DOHH2 (cell line): ENCODE measurements around the gene RAB5B.

Experiments
- H3F3A ChIP-seq: fragments of 200-600 bp; sonication (generic), shearing (Covaris generic); 2 replicates; pipeline ENCODE4 v1.6.0; 2016; ENCODE audit warnings: antibody characterized with exemption, mild to moderate bottlenecking; ENCODE audit not compliant: control insufficient read depth, insufficient read depth
- H3K27ac ChIP-seq: fragments of 200-600 bp; sonication (generic); 2 replicates; pipeline ENCODE4 v1.5.1; 2014; ENCODE audit warnings: low read depth, mild to moderate bottlenecking, low read length, moderate library complexity
- H3K27me3 ChIP-seq: fragments of 200-600 bp; sonication (generic); 2 replicates; pipeline ENCODE4 v1.6.1; 2014; ENCODE audit warnings: mild to moderate bottlenecking, low read length, mixed read lengths; ENCODE audit not compliant: control insufficient read depth
- H3K36me3 ChIP-seq: fragments of 200-600 bp; sonication (generic); 2 replicates; pipeline ENCODE4 v1.6.1; 2014; ENCODE audit warnings: mild to moderate bottlenecking, low read length, moderate library complexity, mixed read lengths; ENCODE audit not compliant: control insufficient read depth
- H3K4me1 ChIP-seq: fragments of 200-600 bp; sonication (generic); 2 replicates; pipeline ENCODE4 v1.6.1; 2014; ENCODE audit warnings: mild to moderate bottlenecking, low read length, mixed read lengths; ENCODE audit not compliant: control insufficient read depth
- H3K4me2 ChIP-seq: fragments of 200-600 bp; sonication (generic); 2 replicates; pipeline ENCODE4 v1.6.0; 2014; ENCODE audit warnings: mild to moderate bottlenecking, low read length, moderate library complexity
- H3K4me3 ChIP-seq: fragments of 200-600 bp; sonication (generic); 2 replicates; pipeline ENCODE4 v1.5.1; 2014; ENCODE audit warnings: mild to moderate bottlenecking, low read length, mixed read lengths
- H3K79me2 ChIP-seq: fragments of 200-600 bp; sonication (generic); 2 replicates; pipeline ENCODE4 v1.6.1; 2014; ENCODE audit warnings: mild to moderate bottlenecking, low read length, mixed read lengths; ENCODE audit not compliant: control insufficient read depth
- H3K9me2 ChIP-seq: fragments of 200-600 bp; sonication (generic); replicated peaks from 2 replicates; pipeline ENCODE4 v1.6.1; 2014; ENCODE audit warnings: mild to moderate bottlenecking, low read length, mixed read lengths; ENCODE audit not compliant: control insufficient read depth
- H3K9me3 ChIP-seq: fragments of 200-600 bp; sonication (generic); 2 replicates; pipeline ENCODE4 v1.6.1; 2014; ENCODE audit warnings: antibody characterized with exemption, low read length, mixed read lengths; ENCODE audit not compliant: control insufficient read depth, insufficient read depth
- H4K20me1 ChIP-seq: fragments of 200-600 bp; sonication (generic); 2 replicates; pipeline ENCODE4 v1.6.0; 2014; ENCODE audit warnings: low read depth, mild to moderate bottlenecking, antibody characterized with exemption, low read length, moderate library complexity; ENCODE audit not compliant: control insufficient read depth, insufficient read depth
- EZH2phosphoT487 ChIP-seq: fragments of 200-600 bp; sonication (generic); IDR thresholded peaks from 2 replicates; pipeline ENCODE4 v1.6.1; 2017; ENCODE audit warnings: borderline replicate concordance, mild to moderate bottlenecking, antibody characterized with exemption, low read length, moderate library complexity, mixed read lengths
- TF ChIP-seq, protein P1 (sequence below): fragments of 200-600 bp; sonication (generic); IDR thresholded peaks from one replicate; pipeline ENCODE4 v1.5.1; 2014; ENCODE audit warnings: antibody characterized with exemption, mild to moderate bottlenecking, low read depth, low read length; ENCODE audit not compliant: poor library complexity, severe bottlenecking

Gene RAB5B

DNA sequence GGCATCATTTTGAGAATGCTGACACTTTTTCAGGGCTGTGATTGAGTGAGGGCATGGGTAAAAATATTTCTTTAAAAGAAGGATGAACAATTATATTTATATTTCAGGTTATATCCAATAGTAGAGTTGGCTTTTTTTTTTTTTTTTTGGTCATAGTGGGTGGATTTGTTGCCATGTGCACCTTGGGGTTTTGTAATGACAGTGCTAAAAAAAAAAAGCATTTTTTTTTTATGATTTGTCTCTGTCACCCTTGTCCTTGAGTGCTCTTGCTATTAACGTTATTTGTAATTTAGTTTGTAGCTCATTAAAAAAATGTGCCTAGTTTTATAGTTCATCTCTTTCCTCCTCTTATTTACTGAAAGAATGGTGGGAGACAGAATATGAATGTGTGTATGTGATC, 1.4 kb upstream of the RAB5B start:
- H3K79me2 ChIP-seq: peaks cover 42% of the 10 kb centered on the region
- H3K9me2 ChIP-seq: no peaks in the 10 kb centered on the region
- peaks cover 61% of the 10 kb centered on the region for H3K36me3 ChIP-seq
- H3K27ac ChIP-seq: peak overlapping the region; percentile 53
- no peaks in the 10 kb centered on the region for H3K9me3 ChIP-seq
- no peaks in the 10 kb centered on the region; the same call in 1 of the 2 replicates for H4K20me1 ChIP-seq
- H3K4me3 ChIP-seq: peak overlapping the region; percentile 88
- H3F3A ChIP-seq: peaks cover 8% of the 10 kb centered on the region; the same call in 1 of the 2 replicates
- peak overlapping the region; percentile 88 for H3K4me2 ChIP-seq
- no peaks in the 10 kb centered on the region for H3K27me3 ChIP-seq
- peaks cover 34% of the 10 kb centered on the region for H3K4me1 ChIP-seq
- TF ChIP-seq, protein P1, sequence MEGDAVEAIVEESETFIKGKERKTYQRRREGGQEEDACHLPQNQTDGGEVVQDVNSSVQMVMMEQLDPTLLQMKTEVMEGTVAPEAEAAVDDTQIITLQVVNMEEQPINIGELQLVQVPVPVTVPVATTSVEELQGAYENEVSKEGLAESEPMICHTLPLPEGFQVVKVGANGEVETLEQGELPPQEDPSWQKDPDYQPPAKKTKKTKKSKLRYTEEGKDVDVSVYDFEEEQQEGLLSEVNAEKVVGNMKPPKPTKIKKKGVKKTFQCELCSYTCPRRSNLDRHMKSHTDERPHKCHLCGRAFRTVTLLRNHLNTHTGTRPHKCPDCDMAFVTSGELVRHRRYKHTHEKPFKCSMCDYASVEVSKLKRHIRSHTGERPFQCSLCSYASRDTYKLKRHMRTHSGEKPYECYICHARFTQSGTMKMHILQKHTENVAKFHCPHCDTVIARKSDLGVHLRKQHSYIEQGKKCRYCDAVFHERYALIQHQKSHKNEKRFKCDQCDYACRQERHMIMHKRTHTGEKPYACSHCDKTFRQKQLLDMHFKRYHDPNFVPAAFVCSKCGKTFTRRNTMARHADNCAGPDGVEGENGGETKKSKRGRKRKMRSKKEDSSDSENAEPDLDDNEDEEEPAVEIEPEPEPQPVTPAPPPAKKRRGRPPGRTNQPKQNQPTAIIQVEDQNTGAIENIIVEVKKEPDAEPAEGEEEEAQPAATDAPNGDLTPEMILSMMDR: no peak
- no peak for TF ChIP-seq EZH2phosphoT487

DNA sequence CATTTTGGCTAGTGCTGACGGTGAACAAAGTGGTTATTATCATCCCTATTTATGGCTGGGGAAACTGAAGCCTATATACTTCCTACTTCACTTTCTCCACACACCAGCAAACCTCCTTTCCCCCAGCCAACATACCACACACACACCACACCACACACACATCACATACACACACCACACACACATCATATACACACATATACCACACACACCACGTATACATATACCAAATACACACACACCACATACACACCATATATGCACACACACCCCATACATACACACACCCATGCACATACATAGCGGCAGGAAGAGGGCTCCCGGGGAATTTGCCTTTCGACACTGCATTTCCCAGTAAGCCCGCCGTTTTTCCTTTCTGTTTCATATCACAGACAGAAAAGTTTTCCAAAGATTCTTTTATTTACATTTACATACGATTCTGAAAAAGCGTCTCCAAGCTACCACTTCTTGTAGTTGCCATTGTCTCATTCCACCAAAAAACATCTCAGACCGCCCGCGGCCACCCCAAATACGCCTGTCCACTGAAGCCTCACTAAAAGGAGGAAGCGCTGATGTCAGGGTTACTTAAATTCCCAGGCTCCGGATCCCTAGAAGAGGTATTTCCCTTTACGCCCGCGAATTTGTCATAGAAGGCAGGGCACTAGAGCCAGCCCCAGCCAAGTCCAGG, 823 bp upstream of the RAB5B start:
- peaks cover 41% of the 10 kb centered on the region for H3K79me2 ChIP-seq
- H3K27me3 ChIP-seq: no peaks in the 10 kb centered on the region
- H3K9me3 ChIP-seq: no peaks in the 10 kb centered on the region
- H3K27ac ChIP-seq: peak overlapping the region; percentile 53
- peaks cover 55% of the 10 kb centered on the region for H3K36me3 ChIP-seq
- no peaks in the 10 kb centered on the region; the same call in 1 of the 2 replicates for H4K20me1 ChIP-seq
- no peak for TF ChIP-seq EZH2phosphoT487
- peak overlapping the region; percentile 88 for H3K4me3 ChIP-seq
- peaks cover 8% of the 10 kb centered on the region; the same call in 1 of the 2 replicates for H3F3A ChIP-seq
- H3K4me2 ChIP-seq: peak overlapping the region; percentile 88
- H3K9me2 ChIP-seq: no peaks in the 10 kb centered on the region
- peaks cover 28% of the 10 kb centered on the region for H3K4me1 ChIP-seq

DNA sequence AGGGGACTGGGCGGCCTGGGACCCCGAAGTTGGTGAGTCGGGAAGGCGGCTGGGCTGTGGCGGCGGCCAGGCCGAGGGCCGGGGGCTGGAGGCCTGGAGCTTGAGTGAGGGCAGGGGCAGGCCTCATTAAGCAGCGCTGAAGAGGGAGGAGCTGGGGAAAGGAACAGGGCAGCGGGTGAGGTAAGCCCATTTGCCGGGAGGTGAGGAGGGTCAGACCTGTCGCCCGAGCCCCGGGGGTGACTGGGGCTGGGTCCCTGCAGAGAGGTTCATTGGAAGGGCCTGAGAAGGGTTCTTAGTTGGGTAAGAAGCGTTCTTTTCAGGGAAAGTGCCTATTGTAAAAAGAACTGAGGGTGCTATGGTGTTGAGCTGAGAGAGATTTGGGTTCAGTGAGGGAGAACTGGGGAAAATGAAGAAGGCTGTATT, 441 bp downstream of the RAB5B start:
- H3K79me2 ChIP-seq: peaks cover 36% of the 10 kb centered on the region
- H3K27me3 ChIP-seq: no peaks in the 10 kb centered on the region
- peaks cover 43% of the 10 kb centered on the region for H3K36me3 ChIP-seq
- H3K27ac ChIP-seq: peak overlapping the region; percentile 62
- peaks cover 8% of the 10 kb centered on the region; the same call in 1 of the 2 replicates for H3F3A ChIP-seq
- H3K4me2 ChIP-seq: peak overlapping the region; percentile 76
- H4K20me1 ChIP-seq: no peaks in the 10 kb centered on the region; the same call in 1 of the 2 replicates
- H3K9me3 ChIP-seq: no peaks in the 10 kb centered on the region
- no peaks in the 10 kb centered on the region for H3K9me2 ChIP-seq
- no peak for TF ChIP-seq EZH2phosphoT487
- TF ChIP-seq, protein P1: no peak
- peaks cover 22% of the 10 kb centered on the region for H3K4me1 ChIP-seq
- peak overlapping the region; percentile 89 for H3K4me3 ChIP-seq

GRCh38 chr12:55978393-55978792, 4.5 kb downstream of the RAB5B start:
- H3K9me2 ChIP-seq: no peaks in the 10 kb centered on the region
- peaks cover 37% of the 10 kb centered on the region for H3K79me2 ChIP-seq
- no peak overlapping the region for H3K4me3 ChIP-seq
- H3F3A ChIP-seq: peaks cover 12% of the 10 kb centered on the region
- H3K36me3 ChIP-seq: peaks cover 16% of the 10 kb centered on the region
- no peaks in the 10 kb centered on the region for H3K9me3 ChIP-seq
- TF ChIP-seq, protein P1: no peak
- TF ChIP-seq EZH2phosphoT487: no peak
- H3K27me3 ChIP-seq: no peaks in the 10 kb centered on the region
- no peak overlapping the region for H3K4me2 ChIP-seq
- no peaks in the 10 kb centered on the region; the same call in 1 of the 2 replicates for H4K20me1 ChIP-seq
- peaks cover 30% of the 10 kb centered on the region for H3K4me1 ChIP-seq
- H3K27ac ChIP-seq: no peak overlapping the region
